Stimulated activated naive CD8-positive, alpha-beta T cell treated with anti-CD3 and anti-CD28 coated beads, Interleukin-15, amount 100 ng/mL, for 72 hours (primary cell): ENCODE measurements around the gene RPUSD4.

Source experiments
- ATAC-seq: fragments of 150-1000 bp; cut with Tn5 transposase; 2 replicates; pipeline ENCODE4 v1.10.0; 2021; ENCODE audit warnings: mild to moderate bottlenecking, moderate library complexity
- DNase-seq, 2 donors: peaks; one replicate each; pipeline ENCODE4 v3.0.0; 2021 to 2022
- H3K27ac Mint-ChIP-seq, 2 donors: one replicate each; pipeline ENCODE4 v1.8.0; 2022; ENCODE audit warnings: mild to moderate bottlenecking in 2 of 2, mixed read lengths in 2 of 2, moderate library complexity in 2 of 2
- H3K27me3 Mint-ChIP-seq: one replicate; pipeline ENCODE4 v1.8.0; 2022; ENCODE audit warnings: mixed read lengths
- H3K4me1 Mint-ChIP-seq: one replicate; pipeline ENCODE4 v1.8.0; 2022; ENCODE audit warnings: mild to moderate bottlenecking, mixed read lengths
- H3K4me3 Mint-ChIP-seq, 2 donors: one replicate each; pipeline ENCODE4 v1.8.0; 2022; ENCODE audit warnings: mild to moderate bottlenecking in 2 of 2, mixed read lengths in 2 of 2, moderate library complexity in 1 of 2
- H3K9me3 Mint-ChIP-seq, 2 donors: one replicate each; pipeline ENCODE4 v1.8.0; 2022; ENCODE audit warnings: mixed read lengths in 2 of 2

RPUSD4 gene

DNA sequence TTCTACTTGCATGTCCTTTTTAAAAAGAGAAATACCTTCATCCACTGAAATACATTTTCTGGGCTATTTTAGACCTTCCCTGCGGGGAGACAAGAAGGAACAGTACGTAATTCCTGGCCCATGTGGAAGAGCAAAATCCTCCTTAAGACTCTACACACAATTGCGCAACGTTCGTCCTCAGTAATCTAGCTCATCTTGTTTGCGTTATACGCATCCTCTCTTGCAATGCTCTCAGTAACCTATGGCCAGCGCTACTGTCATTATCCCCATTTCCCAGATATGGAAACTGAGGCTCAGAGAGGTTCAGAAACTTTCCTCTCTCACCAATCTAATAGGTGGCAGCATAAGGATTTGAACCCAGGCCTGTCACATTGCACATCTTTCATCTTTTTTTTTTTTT, 54.6 kb downstream of the RPUSD4 start:
- no peak overlapping the region for H3K4me3 Mint-ChIP-seq
- H3K9me3 Mint-ChIP-seq, result peaks cover 6 to 7% of the 10 kb centered on the region in 2 donors
- H3K4me1 Mint-ChIP-seq, result no peaks in the 10 kb centered on the region
- no peaks in the 10 kb centered on the region for H3K27me3 Mint-ChIP-seq
- DNase-seq, result no peak
- no peak for ATAC-seq
- H3K27ac Mint-ChIP-seq, result no peak overlapping the region

DNA sequence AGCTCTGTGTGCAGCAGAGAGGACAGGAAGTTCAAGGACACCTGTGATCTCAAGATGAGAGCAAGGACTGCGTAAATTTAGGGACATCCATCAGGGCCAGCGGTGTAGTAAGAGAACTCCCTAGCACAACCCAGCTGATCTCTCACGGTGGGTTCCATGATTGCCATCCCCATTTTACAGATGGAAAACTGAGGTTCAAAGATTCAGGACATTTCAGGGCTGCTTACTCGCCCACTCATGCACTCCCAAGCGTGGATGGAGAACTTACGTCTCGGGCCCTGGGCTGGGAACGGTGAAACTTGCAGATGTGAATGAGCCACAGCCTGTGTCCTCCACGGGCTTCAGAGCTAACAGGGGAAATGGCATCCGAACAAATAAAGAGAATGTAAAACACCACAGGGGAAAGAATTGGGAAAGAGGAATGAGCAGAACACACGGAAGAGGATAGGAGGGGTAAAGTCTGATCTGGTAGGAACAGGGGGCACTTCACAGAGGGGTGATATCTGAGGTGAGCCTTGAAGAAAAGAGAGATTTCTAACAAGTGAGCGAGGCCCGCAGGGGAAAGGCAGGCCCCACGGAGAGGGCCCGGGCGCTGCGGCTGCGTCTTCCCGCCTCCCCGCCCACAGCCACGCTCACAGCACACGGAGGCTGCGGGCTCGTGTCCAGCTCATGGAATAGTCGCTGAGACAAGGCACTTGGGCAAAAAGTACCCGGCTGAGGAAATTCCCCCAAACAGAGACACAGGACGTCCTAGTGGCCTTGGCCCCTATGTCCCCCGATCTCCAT, 55.9 kb downstream of the RPUSD4 start:
- Mint-ChIP-seq H3K9me3 (peaks cover 6 to 15% of the 10 kb centered on the region in 2 donors), H3K27me3 (no peaks in the 10 kb centered on the region), H3K4me3 (no peak overlapping the region), H3K27ac (no peak overlapping the region), H3K4me1 (no peaks in the 10 kb centered on the region)
- DNase-seq, result no peak
- no peak for ATAC-seq

- peak overlapping the region in 1 of 2 donors; percentile 39 for H3K27ac Mint-ChIP-seq
- H3K4me3 Mint-ChIP-seq, result no peak overlapping the region
- DNase-seq (no peak), ATAC-seq (no peak)
- peaks cover 6% of the 10 kb centered on the region for H3K4me1 Mint-ChIP-seq
- H3K27me3 Mint-ChIP-seq, result peaks cover 8% of the 10 kb centered on the region
- peaks cover 6 to 15% of the 10 kb centered on the region in 2 donors for H3K9me3 Mint-ChIP-seq
Observed at GRCh38 chr11:126154691-126155090, 56.8 kb downstream of the RPUSD4 start.

DNA sequence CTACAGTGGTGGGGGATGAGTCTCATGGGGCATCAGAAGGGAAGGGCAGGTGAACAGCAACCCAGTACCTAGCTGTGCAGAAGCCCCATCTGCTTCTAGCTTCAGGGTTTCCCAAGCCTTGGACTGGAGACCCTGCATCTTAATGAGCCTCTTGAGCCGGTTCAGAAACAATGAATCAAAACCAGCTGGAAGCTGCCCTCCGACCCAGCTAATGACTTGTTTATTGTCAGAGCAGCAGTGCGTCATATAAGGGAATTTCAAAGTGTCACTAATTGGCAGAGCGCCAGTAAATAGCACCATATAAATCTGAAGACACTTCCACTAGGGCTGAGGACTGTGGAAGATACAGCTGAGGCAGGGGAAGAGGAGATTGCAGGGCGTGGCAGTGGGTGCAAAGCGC, 57.5 kb downstream of the RPUSD4 start:
- DNase-seq (no peak), ATAC-seq (no peak)
- Mint-ChIP-seq H3K9me3 (peaks cover 6 to 15% of the 10 kb centered on the region in 2 donors), H3K27me3 (peaks cover 11% of the 10 kb centered on the region), H3K4me1 (peaks cover 7% of the 10 kb centered on the region), H3K27ac (no peak overlapping the region), H3K4me3 (no peak overlapping the region)

DNA sequence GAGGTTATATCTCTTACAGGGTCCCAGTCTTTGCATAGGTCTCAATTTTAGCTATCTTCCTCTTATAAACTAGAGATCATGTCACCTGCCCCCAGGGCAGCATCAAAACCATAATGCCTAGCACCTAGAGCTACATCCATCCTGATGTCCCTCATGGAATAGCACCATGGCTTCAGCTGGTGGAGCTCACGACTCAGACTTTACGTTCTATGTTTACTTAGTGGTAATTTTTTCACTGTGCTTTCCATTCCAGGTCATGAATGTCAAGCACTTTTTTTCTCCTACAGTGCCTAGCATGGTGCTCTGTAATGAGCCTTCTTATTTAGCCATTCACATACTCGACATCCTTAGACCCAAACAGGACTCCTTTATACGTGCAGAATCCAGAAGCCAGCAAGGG, 58.4 kb downstream of the RPUSD4 start:
- H3K27me3 Mint-ChIP-seq, result peaks cover 11% of the 10 kb centered on the region
- no peak overlapping the region for H3K4me3 Mint-ChIP-seq
- no peak overlapping the region for H3K27ac Mint-ChIP-seq
- peaks cover 7% of the 10 kb centered on the region for H3K4me1 Mint-ChIP-seq
- H3K9me3 Mint-ChIP-seq, result peaks cover 6 to 15% of the 10 kb centered on the region in 2 donors
- DNase-seq, result no peak
- no peak for ATAC-seq

- Mint-ChIP-seq H3K9me3 (peaks cover 6 to 15% of the 10 kb centered on the region in 2 donors), H3K27ac (no peak overlapping the region), H3K4me3 (no peak overlapping the region), H3K4me1 (peaks cover 7% of the 10 kb centered on the region), H3K27me3 (peaks cover 11% of the 10 kb centered on the region)
- ATAC-seq (no peak), DNase-seq (no peak)
Observed at GRCh38 chr11:126152586-126152985, 58.9 kb downstream of the RPUSD4 start.

GRCh38 chr11:126152152-126152551, 59.3 kb downstream of the RPUSD4 start:
- H3K27me3 Mint-ChIP-seq, result peaks cover 11% of the 10 kb centered on the region
- ATAC-seq (no peak), DNase-seq (no peak)
- peaks cover 6 to 15% of the 10 kb centered on the region in 2 donors for H3K9me3 Mint-ChIP-seq
- peaks cover 7% of the 10 kb centered on the region for H3K4me1 Mint-ChIP-seq
- no peak overlapping the region for H3K27ac Mint-ChIP-seq
- no peak overlapping the region for H3K4me3 Mint-ChIP-seq
